WTC11 (cell line): ENCODE data around the gene PLXNA1. TPM values are rescaled to one million over a fixed set of nuclear protein-coding genes. Genes with fewer than 3 reads are reported as not detected.

Source experiments
- ATAC-seq: fragments of 200-7000 bp; cut with Tn5 transposase; 2 replicates; pipeline ENCODE4 v1.10.0; 2021; ENCODE audit warnings: mild to moderate bottlenecking, moderate library complexity
- CTCF ChIA-PET: fragments of 300-600 bp; sonication (Branson Sonifier 250); formaldehyde crosslinking; loops from one replicate; lab custom pipeline; 2021; ENCODE audit warnings: antibody characterized with exemption; lab: Charles Lee
- POLR2A ChIA-PET: fragments of 350-600 bp; sonication (Branson Sonifier 250); formaldehyde crosslinking; loops from one replicate; lab custom pipeline; 2021; ENCODE audit warnings: antibody characterized with exemption; lab: Charles Lee
- DNase-seq: peaks from one replicate; pipeline ENCODE4 v3.0.0; 2021; ENCODE audit warnings: low spot score
- H3K27ac Mint-ChIP-seq: 2 replicates; pipeline ENCODE4 v1.8.0; 2021; ENCODE audit warnings: mixed read lengths
- H3K27me3 Mint-ChIP-seq: 2 replicates; pipeline ENCODE4 v1.8.0; 2021; ENCODE audit warnings: low read depth, mild to moderate bottlenecking, moderate library complexity, mixed read lengths
- H3K36me3 Mint-ChIP-seq: 2 replicates; pipeline ENCODE4 v1.8.0; 2021; ENCODE audit warnings: mixed read lengths
- H3K4me1 Mint-ChIP-seq: 2 replicates; pipeline ENCODE4 v1.8.0; 2022; ENCODE audit warnings: mixed read lengths
- H3K4me3 Mint-ChIP-seq: 2 replicates; pipeline ENCODE4 v1.8.0; 2021; ENCODE audit warnings: mild to moderate bottlenecking, moderate library complexity, mixed read lengths
- H3K9me3 Mint-ChIP-seq: 2 replicates; pipeline ENCODE4 v1.8.0; 2021; ENCODE audit warnings: mixed read lengths
- CREM ChIP-seq: sonication (generic); formaldehyde crosslinking; IDR thresholded peaks from 2 replicates; pipeline ENCODE4 v1.8.1; 2022; ENCODE audit warnings: mild to moderate bottlenecking, missing genetic modification reagents, moderate library complexity
- FOXJ3 ChIP-seq: sonication (generic); formaldehyde crosslinking; IDR thresholded peaks from 2 replicates; pipeline ENCODE4 v1.9.0; 2021; ENCODE audit warnings: missing genetic modification reagents, mild to moderate bottlenecking, borderline replicate concordance
- GABPB1 ChIP-seq: sonication (generic); formaldehyde crosslinking; IDR thresholded peaks from 2 replicates; pipeline ENCODE4 v1.8.1; 2023; ENCODE audit warnings: mild to moderate bottlenecking, missing genetic modification reagents
- GRHL2 ChIP-seq: fragments of 250-450 bp; sonication (Bioruptor Pico); IDR thresholded peaks from 2 replicates; pipeline ENCODE4 v1.8.0; 2022; ENCODE audit warnings: mild to moderate bottlenecking, moderate library complexity; ENCODE audit not compliant: insufficient replicate concordance, severe bottlenecking
- GTF2I ChIP-seq: fragments of 250-450 bp; sonication (Bioruptor Pico); conservative IDR thresholded peaks from 2 replicates; pipeline ENCODE4 v1.4.0; 2021; ENCODE audit warnings: mild to moderate bottlenecking
- HMGA2 ChIP-seq: fragments of 250-450 bp; sonication (Bioruptor Pico); IDR thresholded peaks from 2 replicates; pipeline ENCODE4 v1.4.0; 2021; ENCODE audit warnings: mild to moderate bottlenecking, moderate library complexity
- KAT7 ChIP-seq: sonication (generic); formaldehyde crosslinking; IDR thresholded peaks from 2 replicates; pipeline ENCODE4 v1.8.1; 2023; ENCODE audit warnings: missing genetic modification reagents, mild to moderate bottlenecking, borderline replicate concordance
- NR1H2 ChIP-seq: sonication (generic); formaldehyde crosslinking; IDR thresholded peaks from 2 replicates; pipeline ENCODE4 v1.9.0; 2021; ENCODE audit warnings: mild to moderate bottlenecking, moderate library complexity, missing genetic modification reagents
- PRRX2 ChIP-seq: fragments of 250-450 bp; sonication (Bioruptor Pico); IDR thresholded peaks from 2 replicates; pipeline ENCODE4 v1.8.0; 2021; ENCODE audit warnings: mild to moderate bottlenecking
- TEAD1 ChIP-seq: sonication (generic); formaldehyde crosslinking; IDR thresholded peaks from 2 replicates; pipeline ENCODE4 v1.8.0; 2022; ENCODE audit warnings: mild to moderate bottlenecking, missing genetic modification reagents
- ZNF232 ChIP-seq: sonication (generic); formaldehyde crosslinking; IDR thresholded peaks from 2 replicates; pipeline ENCODE4 v1.8.0; 2022; ENCODE audit warnings: mild to moderate bottlenecking, missing genetic modification reagents
- ZNF416 ChIP-seq: fragments of 250-450 bp; sonication (Bioruptor Pico); IDR thresholded peaks from 2 replicates; pipeline ENCODE4 v1.9.0; 2021; ENCODE audit warnings: mild to moderate bottlenecking, inconsistent platforms
- ZNF671 ChIP-seq: fragments of 250-450 bp; sonication (Bioruptor Pico); IDR thresholded peaks from 2 replicates; pipeline ENCODE4 v1.8.0; 2021; ENCODE audit warnings: mild to moderate bottlenecking
- total RNA-seq: library from RNA; stranded (reverse); gene quantifications from 3 replicates; pipeline ENCODE4 v1.2.3, GENCODE V29; 2021
- TF ChIP-seq, protein P1 (sequence below): sonication (generic); formaldehyde crosslinking; IDR thresholded peaks from 2 replicates; pipeline ENCODE4 v1.8.0; 2022; ENCODE audit warnings: mild to moderate bottlenecking, missing genetic modification reagents
- TF ChIP-seq, protein P2 (sequence below): sonication (generic); formaldehyde crosslinking; IDR thresholded peaks from 2 replicates; pipeline ENCODE4 v1.8.1; 2023; ENCODE audit warnings: mild to moderate bottlenecking, moderate library complexity, missing genetic modification reagents
- TF ChIP-seq, protein P3 (sequence below): sonication (generic); formaldehyde crosslinking; IDR thresholded peaks from 2 replicates; pipeline ENCODE4 v1.8.1; 2022; ENCODE audit warnings: mild to moderate bottlenecking, missing genetic modification reagents, moderate library complexity, borderline replicate concordance
- TF ChIP-seq, protein P4 (sequence below): sonication (generic); formaldehyde crosslinking; IDR thresholded peaks from 2 replicates; pipeline ENCODE4 v1.8.1; 2023; ENCODE audit warnings: mild to moderate bottlenecking, missing genetic modification reagents
- TF ChIP-seq, protein P5 (sequence below): fragments of 250-450 bp; sonication (Bioruptor Pico); IDR thresholded peaks from 2 replicates; pipeline ENCODE4 v1.9.0; 2021; ENCODE audit warnings: moderate library complexity, mild to moderate bottlenecking, inconsistent platforms, borderline replicate concordance

The PLXNA1 gene
- total RNA-seq, 1 experiment from 2014 or later = 53.8 TPM

DNA sequence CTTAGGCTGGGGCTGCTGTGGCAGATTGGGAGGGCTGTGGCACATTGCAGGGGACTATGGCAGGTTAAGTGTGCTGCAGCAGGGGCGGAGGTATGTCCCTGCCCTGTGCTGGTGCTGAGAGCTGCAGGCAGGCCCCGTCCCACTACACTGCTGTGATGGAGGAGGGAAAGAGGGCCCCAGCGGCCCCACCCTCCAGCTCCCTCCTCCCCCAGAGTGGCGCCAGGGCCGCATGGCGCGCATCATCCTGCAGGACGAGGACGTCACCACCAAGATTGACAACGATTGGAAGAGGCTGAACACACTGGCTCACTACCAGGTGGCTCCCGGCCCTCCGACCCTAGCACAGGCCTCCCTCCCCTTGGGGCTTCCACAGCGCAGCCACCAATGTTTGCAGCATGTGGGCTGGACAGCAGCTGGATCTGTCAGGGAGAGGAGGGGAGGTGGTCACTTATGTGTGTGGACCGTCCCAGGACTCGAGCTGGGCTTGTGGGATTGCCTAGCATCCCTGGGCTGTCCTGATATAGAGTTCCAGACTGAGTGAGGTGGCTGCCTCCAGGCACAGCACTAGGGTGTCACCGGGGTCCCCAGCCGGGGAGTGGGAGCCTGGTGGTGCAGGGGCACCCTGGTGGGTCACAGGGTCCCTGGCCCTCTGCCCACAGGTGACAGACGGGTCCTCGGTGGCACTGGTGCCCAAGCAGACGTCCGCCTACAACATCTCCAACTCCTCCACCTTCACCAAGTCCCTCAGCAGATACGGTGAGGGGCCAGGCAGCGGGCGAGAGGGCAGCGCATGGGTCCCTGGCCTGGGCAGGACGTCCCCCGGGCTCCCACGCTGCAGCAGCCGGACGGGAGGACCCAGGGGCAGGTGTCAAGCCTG lies 46.1 kb downstream of the PLXNA1 start:
- TF ChIP-seq, protein P1, sequence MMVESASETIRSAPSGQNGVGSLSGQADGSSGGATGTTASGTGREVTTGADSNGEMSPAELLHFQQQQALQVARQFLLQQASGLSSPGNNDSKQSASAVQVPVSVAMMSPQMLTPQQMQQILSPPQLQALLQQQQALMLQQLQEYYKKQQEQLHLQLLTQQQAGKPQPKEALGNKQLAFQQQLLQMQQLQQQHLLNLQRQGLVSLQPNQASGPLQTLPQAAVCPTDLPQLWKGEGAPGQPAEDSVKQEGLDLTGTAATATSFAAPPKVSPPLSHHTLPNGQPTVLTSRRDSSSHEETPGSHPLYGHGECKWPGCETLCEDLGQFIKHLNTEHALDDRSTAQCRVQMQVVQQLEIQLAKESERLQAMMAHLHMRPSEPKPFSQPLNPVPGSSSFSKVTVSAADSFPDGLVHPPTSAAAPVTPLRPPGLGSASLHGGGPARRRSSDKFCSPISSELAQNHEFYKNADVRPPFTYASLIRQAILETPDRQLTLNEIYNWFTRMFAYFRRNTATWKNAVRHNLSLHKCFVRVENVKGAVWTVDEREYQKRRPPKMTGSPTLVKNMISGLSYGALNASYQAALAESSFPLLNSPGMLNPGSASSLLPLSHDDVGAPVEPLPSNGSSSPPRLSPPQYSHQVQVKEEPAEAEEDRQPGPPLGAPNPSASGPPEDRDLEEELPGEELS (CRISPR knock-in tag) = no peak
- no peak for TF ChIP-seq GRHL2 (CRISPR knock-in tag)
- no peak for TF ChIP-seq TEAD1
- TF ChIP-seq ZNF671 (CRISPR knock-in tag) = no peak
- no peak for TF ChIP-seq CREM (CRISPR knock-in tag)
- TF ChIP-seq ZNF232 = no peak
- TF ChIP-seq, protein P2, sequence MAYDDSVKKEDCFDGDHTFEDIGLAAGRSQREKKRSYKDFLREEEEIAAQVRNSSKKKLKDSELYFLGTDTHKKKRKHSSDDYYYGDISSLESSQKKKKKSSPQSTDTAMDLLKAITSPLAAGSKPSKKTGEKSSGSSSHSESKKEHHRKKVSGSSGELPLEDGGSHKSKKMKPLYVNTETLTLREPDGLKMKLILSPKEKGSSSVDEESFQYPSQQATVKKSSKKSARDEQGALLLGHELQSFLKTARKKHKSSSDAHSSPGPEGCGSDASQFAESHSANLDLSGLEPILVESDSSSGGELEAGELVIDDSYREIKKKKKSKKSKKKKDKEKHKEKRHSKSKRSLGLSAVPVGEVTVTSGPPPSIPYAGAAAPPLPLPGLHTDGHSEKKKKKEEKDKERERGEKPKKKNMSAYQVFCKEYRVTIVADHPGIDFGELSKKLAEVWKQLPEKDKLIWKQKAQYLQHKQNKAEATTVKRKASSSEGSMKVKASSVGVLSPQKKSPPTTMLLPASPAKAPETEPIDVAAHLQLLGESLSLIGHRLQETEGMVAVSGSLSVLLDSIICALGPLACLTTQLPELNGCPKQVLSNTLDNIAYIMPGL (CRISPR knock-in tag) = no peak
- TF ChIP-seq, all 79 proteins: peak for 0
- ChIA-PET POLR2A (interaction anchor here (1.6 kb wide), 1 partner anchor 33 kb away, joined by 3 read pairs; no protein-coding TSS in a partner anchor), CTCF (no interaction called here)
- Mint-ChIP-seq H3K9me3 (no peaks in the 10 kb centered on the region), H3K27me3 (no peaks in the 10 kb centered on the region), H3K36me3 (peaks cover 13% of the 10 kb centered on the region), H3K4me1 (no peaks in the 10 kb centered on the region), H3K4me3 (no peak overlapping the region), H3K27ac (no peak overlapping the region)
- DNase-seq (no peak), ATAC-seq (no peak)

DNA sequence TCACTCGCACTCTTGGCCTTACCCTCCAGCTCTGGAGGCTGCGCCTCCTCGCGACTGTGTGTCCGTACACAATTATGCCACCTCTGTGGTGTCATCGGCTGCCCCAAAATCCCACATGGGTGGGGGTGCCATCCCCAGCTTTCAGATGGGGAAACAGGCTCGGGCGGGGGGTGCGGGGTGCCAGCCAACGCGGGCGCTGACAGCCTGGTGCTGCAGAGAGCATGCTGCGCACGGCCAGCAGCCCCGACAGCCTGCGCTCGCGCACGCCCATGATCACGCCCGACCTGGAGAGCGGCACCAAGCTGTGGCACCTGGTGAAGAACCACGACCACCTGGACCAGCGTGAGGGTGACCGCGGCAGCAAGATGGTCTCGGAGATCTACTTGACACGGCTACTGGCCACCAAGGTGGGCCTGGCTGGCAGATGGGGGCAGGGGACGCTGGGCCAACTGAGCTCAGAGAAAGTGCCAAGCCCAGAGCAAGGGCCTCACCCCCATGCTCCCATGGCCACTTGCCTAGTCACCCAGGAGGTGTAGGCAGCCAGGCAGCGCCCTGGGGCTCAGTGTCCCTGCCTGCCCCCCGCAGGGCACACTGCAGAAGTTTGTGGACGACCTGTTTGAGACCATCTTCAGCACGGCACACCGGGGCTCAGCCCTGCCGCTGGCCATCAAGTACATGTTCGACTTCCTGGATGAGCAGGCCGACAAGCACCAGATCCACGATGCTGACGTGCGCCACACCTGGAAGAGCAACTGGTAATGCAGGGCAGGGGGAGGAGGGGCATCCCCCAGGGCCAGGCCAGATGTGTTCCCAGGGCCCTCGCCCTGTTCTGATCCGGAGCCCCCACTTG lies 47.0 kb downstream of the PLXNA1 start:
- POLR2A ChIA-PET = no interaction called here
- no peaks in the 10 kb centered on the region for H3K9me3 Mint-ChIP-seq
- peaks cover 13% of the 10 kb centered on the region for H3K36me3 Mint-ChIP-seq
- TF ChIP-seq CREM (CRISPR knock-in tag) (no peak), ZNF416 (no peak), GRHL2 (CRISPR knock-in tag) (no peak), FOXJ3 (CRISPR knock-in tag) (no peak), ZNF232 (no peak), NR1H2 (CRISPR knock-in tag) (no peak), KAT7 (CRISPR knock-in tag) (no peak), HMGA2 (CRISPR knock-in tag) (no peak), GABPB1 (no peak), PRRX2 (CRISPR knock-in tag) (no peak), GTF2I (CRISPR knock-in tag) (no peak)
- TF ChIP-seq, protein P3, sequence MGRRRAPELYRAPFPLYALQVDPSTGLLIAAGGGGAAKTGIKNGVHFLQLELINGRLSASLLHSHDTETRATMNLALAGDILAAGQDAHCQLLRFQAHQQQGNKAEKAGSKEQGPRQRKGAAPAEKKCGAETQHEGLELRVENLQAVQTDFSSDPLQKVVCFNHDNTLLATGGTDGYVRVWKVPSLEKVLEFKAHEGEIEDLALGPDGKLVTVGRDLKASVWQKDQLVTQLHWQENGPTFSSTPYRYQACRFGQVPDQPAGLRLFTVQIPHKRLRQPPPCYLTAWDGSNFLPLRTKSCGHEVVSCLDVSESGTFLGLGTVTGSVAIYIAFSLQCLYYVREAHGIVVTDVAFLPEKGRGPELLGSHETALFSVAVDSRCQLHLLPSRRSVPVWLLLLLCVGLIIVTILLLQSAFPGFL = no peak
- TF ChIP-seq, protein P4, sequence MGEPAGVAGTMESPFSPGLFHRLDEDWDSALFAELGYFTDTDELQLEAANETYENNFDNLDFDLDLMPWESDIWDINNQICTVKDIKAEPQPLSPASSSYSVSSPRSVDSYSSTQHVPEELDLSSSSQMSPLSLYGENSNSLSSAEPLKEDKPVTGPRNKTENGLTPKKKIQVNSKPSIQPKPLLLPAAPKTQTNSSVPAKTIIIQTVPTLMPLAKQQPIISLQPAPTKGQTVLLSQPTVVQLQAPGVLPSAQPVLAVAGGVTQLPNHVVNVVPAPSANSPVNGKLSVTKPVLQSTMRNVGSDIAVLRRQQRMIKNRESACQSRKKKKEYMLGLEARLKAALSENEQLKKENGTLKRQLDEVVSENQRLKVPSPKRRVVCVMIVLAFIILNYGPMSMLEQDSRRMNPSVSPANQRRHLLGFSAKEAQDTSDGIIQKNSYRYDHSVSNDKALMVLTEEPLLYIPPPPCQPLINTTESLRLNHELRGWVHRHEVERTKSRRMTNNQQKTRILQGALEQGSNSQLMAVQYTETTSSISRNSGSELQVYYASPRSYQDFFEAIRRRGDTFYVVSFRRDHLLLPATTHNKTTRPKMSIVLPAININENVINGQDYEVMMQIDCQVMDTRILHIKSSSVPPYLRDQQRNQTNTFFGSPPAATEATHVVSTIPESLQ (CRISPR knock-in tag) = no peak
- TF ChIP-seq, protein P5, sequence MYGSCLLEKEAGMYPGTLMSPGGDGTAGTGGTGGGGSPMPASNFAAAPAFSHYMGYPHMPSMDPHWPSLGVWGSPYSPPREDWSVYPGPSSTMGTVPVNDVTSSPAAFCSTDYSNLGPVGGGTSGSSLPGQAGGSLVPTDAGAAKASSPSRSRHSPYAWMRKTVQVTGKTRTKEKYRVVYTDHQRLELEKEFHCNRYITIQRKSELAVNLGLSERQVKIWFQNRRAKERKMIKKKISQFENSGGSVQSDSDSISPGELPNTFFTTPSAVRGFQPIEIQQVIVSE (CRISPR knock-in tag) = no peak
- TF ChIP-seq, protein P1 (CRISPR knock-in tag) = no peak
- TF ChIP-seq, all 79 proteins: peak for 0
- Mint-ChIP-seq H3K4me3 (no peak overlapping the region), H3K4me1 (no peaks in the 10 kb centered on the region), H3K27me3 (no peaks in the 10 kb centered on the region), H3K27ac (no peak overlapping the region)
- ATAC-seq (no peak), DNase-seq (no peak)
- CTCF ChIA-PET = no interaction called here
